ENCODE results near the gene NOPCHAP1.

DNA sequence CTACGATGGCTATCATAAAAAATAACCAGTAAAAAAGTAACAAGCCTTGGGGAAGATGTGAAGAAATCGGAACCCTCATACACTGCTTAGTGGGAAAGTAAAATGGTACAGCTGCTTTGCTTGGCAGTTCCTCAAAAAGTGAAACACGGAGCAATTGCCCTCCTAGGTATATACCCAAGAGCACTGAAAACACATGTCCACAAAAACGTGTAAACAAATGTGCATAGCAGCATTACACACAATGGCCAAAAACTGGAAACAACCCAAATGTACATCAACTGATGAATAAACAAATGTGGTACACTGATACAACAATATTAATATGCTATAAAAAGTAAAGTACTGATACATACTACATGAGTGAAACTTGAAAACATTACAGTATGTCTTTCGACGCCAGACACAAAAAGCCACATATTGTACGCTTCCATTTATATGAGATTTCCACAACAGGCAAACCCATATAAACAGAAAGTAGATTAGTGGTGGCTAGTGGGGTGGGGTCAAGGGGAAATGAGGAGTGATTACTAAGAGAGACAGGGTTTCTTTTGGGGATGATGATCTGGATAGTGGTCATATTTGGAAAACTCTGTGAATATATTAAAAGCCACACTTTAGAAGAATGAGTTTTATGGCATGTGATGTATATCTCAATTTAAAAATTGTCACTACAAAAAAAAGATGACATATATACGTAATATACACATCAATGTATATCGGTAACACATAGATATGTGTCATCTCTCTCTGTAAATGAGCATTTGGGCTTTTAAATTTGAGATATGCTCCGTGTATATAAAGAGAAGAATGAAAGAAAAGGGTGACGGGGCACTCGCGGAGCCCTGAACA lies 29.0 kb upstream of the NOPCHAP1 start:
- TF ChIP-seq EZH2 (IDR thresholded peaks at IDR 0.05) (no peak), POLR2AphosphoS5 (IDR thresholded peaks at IDR 0.05; ENCODE audit: borderline replicate concordance, low read depth, low read length) (no peak)
